Endothelial cell (in vitro differentiated cells): ENCODE data around the gene TBL1X. TPM values are rescaled to one million over a fixed set of nuclear protein-coding genes. Genes with fewer than 3 reads are reported as not detected.

Experiments
- DNase-seq: peaks from one replicate; pipeline ENCODE4 v3.0.0; 2021; ENCODE audit warnings: low spot score
- H3K27ac Mint-ChIP-seq: one replicate; pipeline ENCODE4 v1.8.0; 2021; ENCODE audit warnings: mixed read lengths, inconsistent platforms; ENCODE audit not compliant: unreplicated experiment
- H3K27me3 Mint-ChIP-seq: one replicate; pipeline ENCODE4 v1.8.0; 2021; ENCODE audit warnings: mild to moderate bottlenecking, moderate library complexity, mixed read lengths, inconsistent platforms; ENCODE audit not compliant: unreplicated experiment
- H3K36me3 Mint-ChIP-seq: one replicate; pipeline ENCODE4 v1.8.0; 2021; ENCODE audit warnings: mild to moderate bottlenecking, low read depth, mixed read lengths, inconsistent platforms; ENCODE audit not compliant: unreplicated experiment
- H3K4me1 Mint-ChIP-seq: one replicate; pipeline ENCODE4 v1.8.0; 2021; ENCODE audit warnings: mild to moderate bottlenecking, mixed read lengths, inconsistent platforms; ENCODE audit not compliant: unreplicated experiment
- H3K4me3 Mint-ChIP-seq: one replicate; pipeline ENCODE4 v1.8.0; 2021; ENCODE audit warnings: mild to moderate bottlenecking, mixed read lengths, inconsistent platforms; ENCODE audit not compliant: unreplicated experiment
- H3K9me3 Mint-ChIP-seq: one replicate; pipeline ENCODE4 v1.8.0; 2021; ENCODE audit warnings: mixed read lengths, inconsistent platforms; ENCODE audit not compliant: unreplicated experiment
- total RNA-seq: library from RNA; stranded (reverse); fragmentation: NEBNext Ultra II Directional; extraction: Animal tissue kit (Norgen Biotek cat#: 25700); gene quantifications from one replicate; pipeline ENCODE4 v1.2.1, GENCODE V29; 2021; ENCODE audit not compliant: unreplicated experiment
- TF ChIP-seq, protein P1 (sequence below): fragments of 200-600 bp; sonication (generic); IDR thresholded peaks from one replicate; pipeline ENCODE4 v1.5.0; 2021; ENCODE audit warnings: antibody characterized with exemption; ENCODE audit not compliant: unreplicated experiment

Gene TBL1X
- total RNA-seq, 1 donor from 2014 or later = 19.4 TPM

DNA sequence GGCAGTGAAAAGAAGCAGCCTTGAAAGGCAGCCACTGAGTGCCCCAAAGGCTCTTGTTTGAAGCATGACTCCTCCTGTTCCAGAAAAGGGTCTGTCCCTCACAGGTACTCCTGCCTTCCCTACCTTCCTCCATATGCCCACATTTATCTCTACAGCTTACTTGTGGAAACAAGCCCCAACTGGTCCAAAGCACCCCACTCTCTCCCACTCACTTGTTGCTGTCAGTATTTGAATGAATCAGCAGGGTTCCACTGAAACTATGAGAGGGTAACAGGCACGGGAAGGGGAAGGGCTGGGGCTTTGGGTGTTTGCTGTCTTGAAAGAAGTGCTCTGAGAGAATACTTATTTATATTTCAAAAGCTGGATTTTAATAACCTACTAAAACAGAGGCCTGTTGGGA is 265.9 kb downstream of the TBL1X start:
- Mint-ChIP-seq H3K27ac (no peak overlapping the region), H3K4me1 (no peaks in the 10 kb centered on the region), H3K27me3 (peaks cover 2% of the 10 kb centered on the region), H3K36me3 (peaks cover 41% of the 10 kb centered on the region), H3K9me3 (peaks cover 5% of the 10 kb centered on the region), H3K4me3 (no peak overlapping the region)
- TF ChIP-seq, protein P1, sequence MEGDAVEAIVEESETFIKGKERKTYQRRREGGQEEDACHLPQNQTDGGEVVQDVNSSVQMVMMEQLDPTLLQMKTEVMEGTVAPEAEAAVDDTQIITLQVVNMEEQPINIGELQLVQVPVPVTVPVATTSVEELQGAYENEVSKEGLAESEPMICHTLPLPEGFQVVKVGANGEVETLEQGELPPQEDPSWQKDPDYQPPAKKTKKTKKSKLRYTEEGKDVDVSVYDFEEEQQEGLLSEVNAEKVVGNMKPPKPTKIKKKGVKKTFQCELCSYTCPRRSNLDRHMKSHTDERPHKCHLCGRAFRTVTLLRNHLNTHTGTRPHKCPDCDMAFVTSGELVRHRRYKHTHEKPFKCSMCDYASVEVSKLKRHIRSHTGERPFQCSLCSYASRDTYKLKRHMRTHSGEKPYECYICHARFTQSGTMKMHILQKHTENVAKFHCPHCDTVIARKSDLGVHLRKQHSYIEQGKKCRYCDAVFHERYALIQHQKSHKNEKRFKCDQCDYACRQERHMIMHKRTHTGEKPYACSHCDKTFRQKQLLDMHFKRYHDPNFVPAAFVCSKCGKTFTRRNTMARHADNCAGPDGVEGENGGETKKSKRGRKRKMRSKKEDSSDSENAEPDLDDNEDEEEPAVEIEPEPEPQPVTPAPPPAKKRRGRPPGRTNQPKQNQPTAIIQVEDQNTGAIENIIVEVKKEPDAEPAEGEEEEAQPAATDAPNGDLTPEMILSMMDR = no peak
- DNase-seq = no peak

DNA sequence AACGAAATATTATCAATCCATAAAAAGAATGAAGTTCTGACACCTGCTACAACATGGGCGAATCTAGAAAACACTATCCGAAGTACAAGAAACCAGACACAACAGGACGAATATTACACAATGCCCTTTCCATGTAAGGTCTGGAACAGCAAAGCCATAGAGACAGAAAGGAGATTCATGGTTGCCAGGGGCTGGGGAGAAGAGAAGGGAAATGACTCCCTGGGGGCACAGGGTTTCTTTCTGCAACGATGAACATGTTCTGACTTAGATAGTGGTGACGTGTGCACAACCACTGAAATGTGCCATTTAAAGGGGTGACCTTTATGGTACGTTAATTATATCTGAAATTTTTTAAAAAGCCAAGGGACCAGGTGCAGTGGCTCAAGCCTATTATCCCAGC is 272.5 kb downstream of the TBL1X start:
- H3K27ac Mint-ChIP-seq = no peak overlapping the region
- peaks cover 15% of the 10 kb centered on the region for H3K36me3 Mint-ChIP-seq
- no peaks in the 10 kb centered on the region for H3K9me3 Mint-ChIP-seq
- H3K4me1 Mint-ChIP-seq = no peaks in the 10 kb centered on the region
- TF ChIP-seq, protein P1 = no peak
- no peak overlapping the region for H3K4me3 Mint-ChIP-seq
- DNase-seq = no peak
- no peaks in the 10 kb centered on the region for H3K27me3 Mint-ChIP-seq

DNA sequence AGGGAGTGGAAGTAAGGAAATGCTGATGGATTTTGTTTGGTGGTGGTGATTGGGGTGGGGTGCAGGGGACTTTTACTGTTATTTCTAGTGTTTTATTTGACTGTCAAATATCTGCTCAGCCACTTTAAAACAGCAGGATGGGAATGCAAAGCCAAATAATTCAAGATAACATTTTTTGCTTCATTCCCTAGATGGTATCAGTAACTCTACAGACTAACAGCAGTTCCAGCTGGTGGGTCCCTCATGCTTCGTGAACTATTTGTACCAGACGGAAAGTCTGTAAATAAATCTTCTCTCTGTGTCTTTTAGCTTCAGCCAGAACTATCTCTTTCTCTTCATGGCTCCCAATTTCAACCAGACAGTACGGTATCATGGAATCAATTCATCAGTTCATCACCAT is 273.3 kb downstream of the TBL1X start:
- Mint-ChIP-seq H3K36me3 (peaks cover 15% of the 10 kb centered on the region), H3K9me3 (no peaks in the 10 kb centered on the region), H3K4me1 (no peaks in the 10 kb centered on the region), H3K4me3 (no peak overlapping the region), H3K27ac (no peak overlapping the region), H3K27me3 (no peaks in the 10 kb centered on the region)
- TF ChIP-seq, protein P1 = no peak
- no peak for DNase-seq

- H3K27ac Mint-ChIP-seq = no peak overlapping the region
- no peak overlapping the region for H3K4me3 Mint-ChIP-seq
- H3K4me1 Mint-ChIP-seq = no peaks in the 10 kb centered on the region
- no peaks in the 10 kb centered on the region for H3K27me3 Mint-ChIP-seq
- TF ChIP-seq, protein P1 = no peak
- no peaks in the 10 kb centered on the region for H3K9me3 Mint-ChIP-seq
- peaks cover 12% of the 10 kb centered on the region for H3K36me3 Mint-ChIP-seq
- no peak for DNase-seq
These were observed 274.3 kb downstream of the TBL1X start for GRCh38 chrX:9739130-9739529.

DNA sequence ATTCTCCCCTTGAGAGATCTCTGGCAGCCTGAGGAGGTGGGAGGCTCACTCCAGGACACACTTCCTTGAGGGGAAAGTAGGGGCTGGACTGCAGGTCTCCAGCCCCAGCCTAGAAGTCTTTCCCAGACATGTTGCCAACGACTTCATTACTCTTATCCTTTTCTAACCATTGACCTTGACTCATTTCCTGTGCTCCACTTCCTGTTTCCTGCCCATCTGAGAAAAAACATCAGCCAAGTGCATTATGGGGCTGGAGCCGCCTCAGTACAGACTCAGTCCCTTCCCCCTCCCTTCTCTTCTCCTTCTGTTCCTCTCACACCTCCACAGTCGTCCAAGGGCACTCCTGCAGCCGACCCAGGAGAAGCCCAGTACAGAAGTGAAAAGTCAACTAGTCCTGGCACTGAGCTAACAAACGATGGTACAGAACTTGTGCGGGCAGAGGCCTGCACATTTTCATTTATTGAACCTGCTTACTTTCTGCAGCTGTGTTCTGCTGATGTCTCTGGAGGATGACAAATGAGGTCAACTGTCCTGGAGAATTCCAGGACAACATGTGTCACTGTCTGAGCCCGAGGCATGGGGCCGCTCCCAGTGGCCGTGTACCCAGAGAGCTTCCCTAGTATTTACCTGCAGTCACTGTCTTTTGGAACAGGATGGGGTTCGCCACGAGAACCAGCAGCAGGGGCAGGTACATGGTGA is 280.7 kb downstream of the TBL1X start:
- Mint-ChIP-seq H3K27me3 (no peaks in the 10 kb centered on the region), H3K36me3 (no peaks in the 10 kb centered on the region)

More for the DNA sequence above, 280.7 kb downstream of the TBL1X start:
- Mint-ChIP-seq H3K9me3 (no peaks in the 10 kb centered on the region), H3K4me1 (peaks cover 32% of the 10 kb centered on the region), H3K4me3 (peak overlapping the region; percentile 19), H3K27ac (peak overlapping the region; percentile 99)
- TF ChIP-seq, protein P1 = no peak
- DNase-seq = peak; percentile 29
